CD4-positive, CD25-positive, alpha-beta regulatory T cell (primary cell): ENCODE results near the gene ALX3. TPM values are rescaled to one million over a fixed set of nuclear protein-coding genes. Genes with fewer than 3 reads are reported as not detected.
A peak's percentile ranks its signal among the peaks of the same experiment; 100 is the strongest.
"Not testable (repeated sequence)": the region's sequence is repeated elsewhere in the genome, so short reads cannot be mapped to it uniquely, and the experiment has no call there.

Experiments used
- ATAC-seq, 2 donors: fragments of 150-1000 bp; cut with Tn5 transposase; one replicate each; pipeline ENCODE4 v1.10.0; 2021; ENCODE audit warnings: low read depth in 2 of 2, moderate number of reproducible peaks in 2 of 2, moderate library complexity in 1 of 2
- DNase-seq, 3 donors: peaks; one replicate each; pipeline versions ENCODE4 v3.0.0 to v3.0.0-alpha.2; 2012 to 2022; ENCODE audit warnings: mixed read lengths in 1 of 3
- H3K27ac ChIP-seq: one replicate; pipeline ENCODE4 v1.7.0; 2013; ENCODE audit warnings: mild to moderate bottlenecking, low read length; ENCODE audit not compliant: insufficient read depth, poor library complexity, severe bottlenecking
- H3K27me3 ChIP-seq: one replicate; pipeline ENCODE4 v1.7.0; 2013; ENCODE audit warnings: low read length; ENCODE audit not compliant: control insufficient read depth, insufficient read depth
- H3K36me3 ChIP-seq: one replicate; pipeline ENCODE4 v1.7.0; 2013; ENCODE audit warnings: mild to moderate bottlenecking, low read length, moderate library complexity; ENCODE audit not compliant: control insufficient read depth, insufficient read depth
- H3K4me1 ChIP-seq: 2 replicates; pipeline ENCODE4 v1.7.0; 2013; ENCODE audit warnings: mild to moderate bottlenecking, low read length; ENCODE audit not compliant: insufficient read depth, control insufficient read depth, poor library complexity, severe bottlenecking
- H3K4me3 ChIP-seq: one replicate; pipeline ENCODE4 v1.7.0; 2013; ENCODE audit warnings: low read depth, mild to moderate bottlenecking, low read length, moderate library complexity
- H3K9me3 ChIP-seq, 2 experiments: 1 replicate in 1 of 2; 2 replicates in 1 of 2; pipeline ENCODE4 v1.7.0; 2013; ENCODE audit warnings: low read length in 2 of 2, mild to moderate bottlenecking in 1 of 2, moderate library complexity in 1 of 2; ENCODE audit not compliant: control insufficient read depth in 2 of 2
- H3K27ac Mint-ChIP-seq, 3 donors: one replicate each; pipeline ENCODE4 v1.8.0; 2020 to 2022; ENCODE audit warnings: mild to moderate bottlenecking in 3 of 3, mixed read lengths in 3 of 3, moderate library complexity in 2 of 3
- H3K27me3 Mint-ChIP-seq: one replicate; pipeline ENCODE4 v1.8.0; 2022; ENCODE audit warnings: mild to moderate bottlenecking, mixed read lengths
- H3K36me3 Mint-ChIP-seq: one replicate; pipeline ENCODE4 v1.8.0; 2020; ENCODE audit warnings: mixed read lengths
- H3K4me1 Mint-ChIP-seq, 4 donors: one replicate each; pipeline ENCODE4 v1.8.0; 2020 to 2022; ENCODE audit warnings: mixed read lengths in 4 of 4, mild to moderate bottlenecking in 1 of 4
- H3K4me3 Mint-ChIP-seq, 4 donors: one replicate each; pipeline ENCODE4 v1.8.0; 2020 to 2022; ENCODE audit warnings: mild to moderate bottlenecking in 4 of 4, mixed read lengths in 4 of 4, moderate library complexity in 3 of 4
- H3K9me3 Mint-ChIP-seq, 7 donors: one replicate each; pipeline ENCODE4 v1.8.0; 2020 to 2022; ENCODE audit warnings: mixed read lengths in 7 of 7, mild to moderate bottlenecking in 3 of 7, moderate library complexity in 2 of 7
- polyA plus RNA-seq, 4 donors: library from polyadenylated mRNA; unstranded; fragments of 300-500 nt; fragmentation: Illumina TruSeq; gene quantifications; one replicate each; pipeline ENCODE4 v1.2.3, GENCODE V29; 2021
- total RNA-seq: library from RNA; stranded (reverse); gene quantifications from one replicate; pipeline ENCODE4 v1.2.3, GENCODE V29; 2022

Gene ALX3
- total and polyA plus RNA-seq, 5 donors from 2014 or later, result not detected

GRCh38 chr1:110034451-110035235, 35.8 kb downstream of the ALX3 start, which contains the start of gene STRIP1:
TSS of gene STRIP1 (plus strand) at chr1:110034624. CDS start at chr1:110034638, 14 bp downstream.
- peak within 1 kb of the TSS; percentile 90 to 96 (median 90) for H3K27ac Mint-ChIP-seq
- H3K27me3 Mint-ChIP-seq, result no peaks in the 10 kb centered on the region
- Histone ChIP-seq H3K27ac (peak within 1 kb of the TSS; percentile 86), H3K4me1 (peaks cover 18% of the 10 kb centered on the region), H3K36me3 (peaks cover 19% of the 10 kb centered on the region), H3K27me3 (no peaks in the 10 kb centered on the region), H3K4me3 (peak within 1 kb of the TSS; percentile 94), H3K9me3 (no peaks in the 10 kb centered on the region)
- H3K4me3 Mint-ChIP-seq, result peak within 1 kb of the TSS; percentile 95 to 97 (median 97)
- H3K9me3 Mint-ChIP-seq, result no peaks in the 10 kb centered on the region
- DNase-seq (peak; percentile 90 to 98 (median 94)), ATAC-seq (peak; percentile 93 to 97)
- H3K36me3 Mint-ChIP-seq, result peaks cover 15% of the 10 kb centered on the region
- H3K4me1 Mint-ChIP-seq, result peaks cover 18 to 64% (median 41%) of the 10 kb centered on the region in 4 donors

GRCh38 chr1:110034040-110034450, 36.4 kb downstream of the ALX3 start:
- peak overlapping the region; percentile 90 to 96 (median 90) for H3K27ac Mint-ChIP-seq

GRCh38 chr1:110033421-110033820, 37.1 kb downstream of the ALX3 start:
- peaks cover 18 to 64% (median 42%) of the 10 kb centered on the region in 4 donors for H3K4me1 Mint-ChIP-seq
- no peak overlapping the region for H3K27ac ChIP-seq
- H3K36me3 Mint-ChIP-seq, result peaks cover 5% of the 10 kb centered on the region
- peak overlapping the region; percentile 43 to 96 (median 90) for H3K27ac Mint-ChIP-seq
- ATAC-seq (no peak), DNase-seq (no peak)
- H3K9me3 Mint-ChIP-seq, result no peaks in the 10 kb centered on the region
- H3K4me3 Mint-ChIP-seq, result peak overlapping the region; percentile 95 to 97 (median 97)
- H3K4me3 ChIP-seq, result no peak overlapping the region
- no peaks in the 10 kb centered on the region for H3K27me3 Mint-ChIP-seq
- H3K9me3 ChIP-seq, result no peaks in the 10 kb centered on the region
- H3K27me3 ChIP-seq, result no peaks in the 10 kb centered on the region
- H3K36me3 ChIP-seq, result peaks cover 7% of the 10 kb centered on the region
- peaks cover 18% of the 10 kb centered on the region for H3K4me1 ChIP-seq

More at GRCh38 chr1:110034040-110034450, 36.4 kb downstream of the ALX3 start:
- Mint-ChIP-seq H3K27me3 (no peaks in the 10 kb centered on the region), H3K9me3 (no peaks in the 10 kb centered on the region), H3K4me1 (peaks cover 18 to 64% (median 42%) of the 10 kb centered on the region in 4 donors), H3K4me3 (peak overlapping the region; percentile 95 to 97 (median 97)), H3K36me3 (peaks cover 11% of the 10 kb centered on the region)
- H3K4me3 ChIP-seq, result peak overlapping the region; percentile 93
- H3K27ac ChIP-seq, result peak overlapping the region; percentile 86
- H3K9me3 ChIP-seq, result no peaks in the 10 kb centered on the region
- no peak for DNase-seq
- no peak for ATAC-seq
- H3K27me3 ChIP-seq, result no peaks in the 10 kb centered on the region
- peaks cover 18% of the 10 kb centered on the region for H3K4me1 ChIP-seq
- H3K36me3 ChIP-seq, result peaks cover 13% of the 10 kb centered on the region

- H3K27me3 Mint-ChIP-seq, result no peaks in the 10 kb centered on the region
- H3K27me3 ChIP-seq, result no peaks in the 10 kb centered on the region
- H3K27ac ChIP-seq, result no peak overlapping the region
- no peak overlapping the region for H3K4me3 ChIP-seq
- ATAC-seq (no peak), DNase-seq (no peak)
- peaks cover 18% of the 10 kb centered on the region for H3K4me1 ChIP-seq
- no peaks in the 10 kb centered on the region for H3K9me3 Mint-ChIP-seq
- H3K36me3 Mint-ChIP-seq, result no peaks in the 10 kb centered on the region
- H3K4me3 Mint-ChIP-seq, result peak overlapping the region in 2 of 4 donors; percentile 30 to 95
- peaks cover 15 to 64% (median 42%) of the 10 kb centered on the region in 4 donors for H3K4me1 Mint-ChIP-seq
- H3K27ac Mint-ChIP-seq, result peak overlapping the region in 1 of 3 donors; percentile 21
- H3K9me3 ChIP-seq, result no peaks in the 10 kb centered on the region
- peaks cover 2% of the 10 kb centered on the region for H3K36me3 ChIP-seq
These were observed 38.1 kb downstream of the ALX3 start for GRCh38 chr1:110032327-110032726.

- ATAC-seq, H3K27me3 ChIP-seq, H3K9me3 Mint-ChIP-seq, H3K36me3 Mint-ChIP-seq, H3K27me3 Mint-ChIP-seq, H3K36me3 ChIP-seq, DNase-seq, H3K9me3 ChIP-seq: not testable (repeated sequence)
- H3K4me1 Mint-ChIP-seq, result peaks cover 11 to 52% (median 30%) of the 10 kb centered on the region in 4 donors
- H3K4me1 ChIP-seq, result peaks cover 13% of the 10 kb centered on the region
- H3K27ac Mint-ChIP-seq, result peak overlapping the region; percentile 89 to 95 (median 92)
- H3K4me3 ChIP-seq, result peak overlapping the region; percentile 80
- peak overlapping the region; percentile 35 for H3K27ac ChIP-seq
- peak overlapping the region; percentile 66 to 87 (median 82) for H3K4me3 Mint-ChIP-seq
These were observed 39.8 kb downstream of the ALX3 start for GRCh38 chr1:110030687-110031086.

GRCh38 chr1:110024613-110025012, 45.9 kb downstream of the ALX3 start:
- no peak overlapping the region for H3K27ac ChIP-seq
- Mint-ChIP-seq H3K27me3 (no peaks in the 10 kb centered on the region), H3K36me3 (peaks cover 15% of the 10 kb centered on the region), H3K27ac (peak overlapping the region in 1 of 3 donors; percentile 2), H3K9me3 (no peaks in the 10 kb centered on the region), H3K4me1 (peaks cover 0 to 2% (median under 1%) of the 10 kb centered on the region in 4 donors), H3K4me3 (no peak overlapping the region)
- H3K27me3 ChIP-seq, result no peaks in the 10 kb centered on the region
- H3K4me1 ChIP-seq, result no peaks in the 10 kb centered on the region
- H3K9me3 ChIP-seq, result no peaks in the 10 kb centered on the region
- ATAC-seq (no peak), DNase-seq (no peak)
- no peak overlapping the region for H3K4me3 ChIP-seq
- H3K36me3 ChIP-seq, result peaks cover 34% of the 10 kb centered on the region

- H3K4me3 ChIP-seq, result no peak overlapping the region
- H3K27me3 ChIP-seq, result no peaks in the 10 kb centered on the region
- no peak overlapping the region for H3K4me3 Mint-ChIP-seq
- peaks cover 66% of the 10 kb centered on the region for H3K36me3 ChIP-seq
- peak overlapping the region in 1 of 3 donors; percentile 11 for H3K27ac Mint-ChIP-seq
- no peaks in the 10 kb centered on the region for H3K9me3 Mint-ChIP-seq
- no peaks in the 10 kb centered on the region for H3K4me1 ChIP-seq
- H3K27me3 Mint-ChIP-seq, result no peaks in the 10 kb centered on the region
- H3K9me3 ChIP-seq, result no peaks in the 10 kb centered on the region
- DNase-seq, result no peak
- peaks cover 40% of the 10 kb centered on the region for H3K36me3 Mint-ChIP-seq
- no peaks in the 10 kb centered on the region for H3K4me1 Mint-ChIP-seq
- ATAC-seq, result no peak
- H3K27ac ChIP-seq, result no peak overlapping the region
These were observed 49.2 kb downstream of the ALX3 start for GRCh38 chr1:110021285-110021684.
